HG02973 (cell line): Measurements from ENCODE around the gene COG5.

ENCODE experiments used
- ATAC-seq: cut with Tn5 transposase; IDR thresholded peaks from one replicate; pipeline ENCODE4 v1.9.1; 2021; ENCODE audit warnings: moderate library complexity; ENCODE audit not compliant: unreplicated experiment

COG5 gene

GRCh38 chr7:107467972-107468371 lies 95.7 kb downstream of the COG5 start:
- ATAC-seq = no peak

DNA sequence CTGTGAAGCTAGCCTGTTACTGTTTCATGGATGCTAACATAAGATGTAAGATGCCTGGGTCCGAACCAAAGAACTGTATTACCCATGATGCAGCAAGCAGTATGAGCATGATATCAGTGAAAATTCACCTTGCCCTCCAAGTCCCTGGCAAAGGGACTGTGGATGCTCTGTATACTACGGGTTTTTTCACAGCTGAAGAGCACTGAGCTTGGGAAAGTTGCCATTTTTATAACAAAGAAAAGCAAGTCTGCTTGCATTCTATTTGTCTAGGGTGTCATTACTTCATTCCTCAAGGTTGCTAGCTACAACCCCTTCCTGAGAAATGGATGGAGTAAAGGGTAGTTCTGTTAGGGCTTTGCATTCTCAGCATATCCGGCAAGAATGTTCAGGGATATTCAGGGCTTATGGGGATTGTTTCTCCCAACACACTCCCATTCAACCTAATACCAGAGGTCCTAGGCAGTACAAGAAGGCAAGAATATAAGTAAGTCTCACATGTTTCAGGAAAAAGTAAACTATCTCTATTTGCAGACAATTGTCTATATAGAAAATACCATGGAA lies 99.0 kb downstream of the COG5 start:
- ATAC-seq = no peak

- no peak for ATAC-seq
Observed at GRCh38 chr7:107463139-107464078, 100.3 kb downstream of the COG5 start.

GRCh38 chr7:107461938-107462533 lies 101.7 kb downstream of the COG5 start:
- ATAC-seq = no peak

DNA sequence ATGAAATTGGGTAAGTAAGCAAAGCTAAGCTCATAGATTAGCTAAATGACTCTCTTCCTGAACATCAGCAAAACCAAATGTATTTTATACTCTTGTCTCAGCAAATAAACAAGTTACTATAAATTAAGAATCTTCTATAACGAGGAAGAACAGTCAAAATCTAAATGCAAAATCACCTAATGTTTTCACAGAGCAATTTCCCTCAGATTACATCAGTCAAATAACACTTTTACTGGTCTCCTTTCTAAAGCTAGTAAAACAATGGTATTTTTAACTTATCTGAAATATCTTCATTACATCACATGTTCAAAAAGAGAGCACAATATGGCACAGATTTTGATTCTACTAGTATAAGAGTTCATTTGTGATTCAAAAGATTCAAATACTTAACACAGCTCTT lies 110.3 kb downstream of the COG5 start:
- ATAC-seq = no peak

DNA sequence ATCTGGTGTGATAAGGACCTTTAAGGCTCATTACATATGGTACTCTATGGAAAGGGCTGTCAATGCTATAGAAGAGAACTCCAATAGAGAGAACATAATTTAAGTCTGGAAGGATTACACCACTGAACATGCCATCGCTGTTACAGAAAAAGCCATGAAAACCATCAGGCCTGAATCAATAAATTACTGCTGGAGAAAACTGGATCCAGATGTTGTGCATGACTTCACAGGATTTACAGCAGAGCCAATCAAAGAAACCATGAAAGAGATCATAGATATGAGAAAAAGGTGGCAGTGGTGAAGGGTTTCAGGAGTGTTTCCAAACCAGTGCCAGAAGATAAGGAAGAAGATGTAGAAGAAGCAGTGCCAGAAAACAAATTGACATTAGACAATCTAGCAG lies 112.8 kb downstream of the COG5 start:
- ATAC-seq = no peak

DNA sequence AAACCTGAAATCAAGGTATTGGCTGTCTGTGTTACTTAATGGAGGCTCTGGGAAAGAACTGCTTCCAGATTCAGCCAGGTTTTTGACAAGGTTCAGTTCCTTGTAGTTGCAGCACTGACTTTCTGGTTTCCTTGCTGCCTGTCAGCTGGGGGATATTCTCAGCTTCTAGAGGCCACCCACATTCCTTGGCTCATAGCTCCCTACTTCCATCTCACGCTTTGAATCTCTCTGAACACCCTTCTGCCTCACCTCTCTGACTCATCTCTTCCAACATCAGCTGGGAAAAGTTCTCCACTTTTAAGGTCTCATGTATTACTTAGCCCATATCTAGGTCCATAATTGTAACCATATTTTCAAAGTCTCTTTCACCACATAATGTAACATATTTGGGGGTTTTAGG lies 116.7 kb downstream of the COG5 start:
- no peak for ATAC-seq

GRCh38 chr7:107446531-107446930 lies 117.2 kb downstream of the COG5 start:
- no peak for ATAC-seq

DNA sequence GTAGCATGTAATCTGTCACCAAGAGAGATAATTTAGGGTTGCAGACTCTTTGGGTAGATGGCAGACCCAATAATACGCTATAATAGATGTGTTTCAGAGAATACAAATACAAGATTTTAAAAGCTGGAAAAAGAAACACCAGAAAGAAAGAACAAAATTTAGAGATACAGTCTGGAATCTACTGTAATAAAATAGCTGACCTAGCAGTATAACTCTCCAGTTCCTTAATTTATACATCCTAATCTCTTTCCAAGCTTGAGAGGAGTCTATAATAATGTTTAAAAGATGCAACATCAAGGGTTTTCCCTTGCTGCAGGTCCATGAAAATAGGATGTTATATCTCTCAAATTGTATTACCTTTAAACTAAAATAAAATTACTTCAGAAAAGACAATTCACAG lies 121.0 kb downstream of the COG5 start:
- ATAC-seq = no peak

- no peak for ATAC-seq
Observed at GRCh38 chr7:107441581-107442422, 121.9 kb downstream of the COG5 start.

- ATAC-seq = no peak
Observed at GRCh38 chr7:107439025-107439424, 124.7 kb downstream of the COG5 start.

DNA sequence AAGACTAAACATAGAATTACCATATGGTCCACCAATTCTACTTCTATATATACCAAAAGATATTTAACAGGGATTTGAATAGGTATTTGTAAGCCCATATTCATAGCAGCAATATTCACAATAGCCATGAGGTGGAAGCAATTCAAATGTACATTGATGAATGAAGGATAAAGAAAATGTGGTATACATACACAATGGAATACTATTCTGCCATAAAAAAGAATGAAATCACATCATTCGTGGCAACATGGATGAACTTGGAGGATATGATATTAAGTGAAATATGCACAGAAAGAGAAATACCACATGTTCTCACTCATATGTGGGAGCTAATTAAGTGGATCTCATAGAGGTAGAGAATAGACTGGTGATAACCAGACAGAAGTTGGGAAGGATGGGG lies 128.0 kb downstream of the COG5 start:
- ATAC-seq = no peak

GRCh38 chr7:107432261-107432660 lies 131.5 kb downstream of the COG5 start:
- no peak for ATAC-seq

GRCh38 chr7:107430057-107430456 lies 133.7 kb downstream of the COG5 start:
- no peak for ATAC-seq

DNA sequence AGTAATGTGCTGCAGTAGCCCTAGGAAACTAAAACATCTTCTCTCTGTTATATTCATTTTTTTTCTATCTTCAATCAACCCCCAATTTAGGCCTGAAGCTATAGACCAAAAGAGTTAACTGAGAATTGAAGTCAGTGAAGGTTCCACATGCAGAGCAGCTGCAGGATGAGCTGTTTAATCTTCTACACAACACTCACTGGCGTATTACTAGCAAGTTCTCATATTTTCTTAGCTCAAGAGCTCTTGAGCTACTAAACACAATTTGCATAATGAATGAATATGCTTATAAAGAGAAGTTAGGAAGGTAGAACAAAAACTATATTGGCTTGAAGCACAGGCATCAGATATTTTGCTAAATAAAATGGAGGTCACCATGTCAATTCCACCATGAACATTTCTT lies 135.1 kb downstream of the COG5 start:
- ATAC-seq = no peak

DNA sequence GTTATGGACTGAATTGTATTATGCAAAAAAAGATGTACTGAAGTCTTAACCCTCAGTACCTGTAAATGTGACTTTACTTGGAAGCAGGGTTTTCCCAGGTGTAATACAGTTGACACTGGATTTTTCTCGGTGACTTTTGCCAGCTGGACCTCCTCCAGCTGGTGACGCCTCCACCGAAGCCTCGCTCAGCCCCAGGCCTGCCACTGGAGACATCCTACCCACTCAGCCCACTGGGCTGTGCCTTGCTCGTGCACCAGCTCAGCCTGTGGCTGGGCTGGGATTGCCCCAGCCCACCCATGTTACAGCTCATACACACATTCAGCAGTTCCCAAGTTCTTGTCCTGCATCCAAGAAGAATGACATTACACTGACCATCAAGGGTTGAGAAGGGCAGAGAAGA lies 136.3 kb downstream of the COG5 start:
- no peak for ATAC-seq

DNA sequence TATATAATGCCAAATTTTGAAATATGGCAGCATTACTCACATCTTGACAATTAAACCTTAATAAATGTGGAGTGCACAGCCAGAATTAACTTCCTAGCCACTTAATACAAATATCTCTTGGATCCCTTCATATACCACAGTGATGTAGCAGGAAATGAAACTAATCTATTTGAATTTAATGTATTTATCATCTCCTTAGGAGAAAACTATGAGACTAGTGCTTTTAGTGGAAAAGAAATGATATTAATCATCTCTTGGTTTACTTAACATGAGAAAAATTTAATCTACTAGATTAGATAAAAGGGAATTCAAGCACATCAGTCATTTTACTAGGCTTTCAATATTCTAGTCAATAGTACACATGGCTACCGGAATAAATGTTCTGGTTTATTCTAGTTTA lies 149.5 kb downstream of the COG5 start:
- ATAC-seq = no peak

DNA sequence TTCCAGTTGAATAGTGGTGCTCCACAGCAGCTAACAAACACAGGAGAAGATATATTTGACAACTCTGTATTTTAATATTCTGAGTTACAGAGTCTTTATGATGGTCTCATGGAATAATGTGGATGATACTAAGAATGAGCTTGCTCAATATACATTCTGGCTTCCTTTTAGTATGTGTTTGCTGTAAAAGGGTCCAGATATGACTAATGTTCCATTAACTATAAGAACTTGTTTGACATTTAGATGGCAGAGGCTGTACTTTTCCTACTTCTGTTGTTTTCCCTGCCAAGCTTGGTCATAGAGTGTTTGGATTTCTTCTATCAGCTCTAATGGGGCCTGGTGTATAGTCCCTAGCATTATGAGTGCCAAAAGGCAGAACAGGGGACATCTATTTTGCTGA lies 155.4 kb downstream of the COG5 start:
- no peak for ATAC-seq

DNA sequence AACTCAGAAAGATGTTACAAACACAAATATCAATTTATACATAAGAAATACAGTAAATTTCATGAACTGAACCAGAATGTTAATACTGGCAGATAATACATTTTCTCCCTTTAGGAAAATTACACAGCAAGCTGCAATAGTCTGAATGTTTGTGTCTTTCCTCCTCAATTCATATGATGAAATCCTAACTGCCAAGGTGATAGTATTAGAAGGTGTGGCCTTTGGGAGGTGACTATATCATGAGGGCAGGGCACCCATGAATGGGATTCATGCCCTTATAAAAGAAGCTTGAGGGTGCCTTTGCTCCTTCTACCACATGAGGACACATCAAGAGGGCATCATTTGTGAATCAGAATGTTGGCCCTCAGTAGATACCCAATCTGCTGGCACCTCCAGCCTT lies 158.2 kb downstream of the COG5 start:
- no peak for ATAC-seq

GRCh38 chr7:107404740-107405537 lies 158.8 kb downstream of the COG5 start:
- no peak for ATAC-seq
